ENCODE measurements around the gene ATF3.

Gene ATF3

GRCh38 chr1:212565571-212566305 lies 42.8 kb upstream of the ATF3 start:
- DNase-seq (ENCODE audit: low read depth), result peak; percentile 50
- no peak overlapping the region for H3K4me3 ChIP-seq (ENCODE audit: low read depth, low read length)
- no peak for TF ChIP-seq CTCF (IDR thresholded peaks at IDR 0.05; ENCODE audit: control insufficient read depth, extremely low read depth, insufficient read depth)

- TF ChIP-seq CTCF (IDR thresholded peaks at IDR 0.05; ENCODE audit: control insufficient read depth, extremely low read depth, insufficient read depth), result no peak
- no peak overlapping the region for H3K4me3 ChIP-seq (ENCODE audit: low read depth, low read length)
- no peak for DNase-seq (ENCODE audit: low read depth)
Measured at GRCh38 chr1:212566522-212567479, 41.8 kb upstream of the ATF3 start.

GRCh38 chr1:212567638-212568037 lies 40.9 kb upstream of the ATF3 start:
- no peak for DNase-seq (ENCODE audit: low read depth)
- H3K4me3 ChIP-seq (ENCODE audit: low read depth, low read length), result no peak overlapping the region
- TF ChIP-seq CTCF (IDR thresholded peaks at IDR 0.05; ENCODE audit: control insufficient read depth, extremely low read depth, insufficient read depth), result no peak

- H3K4me3 ChIP-seq (ENCODE audit: low read depth, low read length), result no peak overlapping the region
- no peak for TF ChIP-seq CTCF (IDR thresholded peaks at IDR 0.05; ENCODE audit: control insufficient read depth, extremely low read depth, insufficient read depth)
- no peak for DNase-seq (ENCODE audit: low read depth)
Measured at GRCh38 chr1:212568978-212569537, 39.5 kb upstream of the ATF3 start.

- no peak for TF ChIP-seq CTCF (IDR thresholded peaks at IDR 0.05; ENCODE audit: control insufficient read depth, extremely low read depth, insufficient read depth)
- no peak for DNase-seq (ENCODE audit: low read depth)
- no peak overlapping the region for H3K4me3 ChIP-seq (ENCODE audit: low read depth, low read length)
Measured at GRCh38 chr1:212574732-212575131, 33.8 kb upstream of the ATF3 start.

GRCh38 chr1:212575333-212575732 lies 33.2 kb upstream of the ATF3 start:
- no peak overlapping the region for H3K4me3 ChIP-seq (ENCODE audit: low read depth, low read length)
- no peak for DNase-seq (ENCODE audit: low read depth)
- no peak for TF ChIP-seq CTCF (IDR thresholded peaks at IDR 0.05; ENCODE audit: control insufficient read depth, extremely low read depth, insufficient read depth)
